Keratinocyte (primary cell): ENCODE measurements around the gene PPM1A. TPM values are rescaled to one million over a fixed set of nuclear protein-coding genes. Genes with fewer than 3 reads are reported as not detected.

Source experiments
- DNase-seq: peaks from one replicate; pipeline ENCODE4 v3.0.0-alpha.2; 2011; ENCODE audit warnings: low read depth, missing footprints, low spot score
- FAIRE-seq: peaks from 2 replicates; lab custom pipeline; 2011; peaks lifted over from hg19 to GRCh38; lab: Jason Lieb, UNC
- H2AFZ ChIP-seq: 2 replicates; pipeline ENCODE4 v1.6.0; 2012; ENCODE audit warnings: low read length, control low read depth, inconsistent platforms; ENCODE audit not compliant: control insufficient read depth
- H3K27ac ChIP-seq: 2 replicates; pipeline ENCODE4 v1.5.1; 2011; ENCODE audit warnings: low read length; ENCODE audit not compliant: control insufficient read depth, insufficient read depth
- H3K27me3 ChIP-seq: 3 replicates; pipeline ENCODE4 v1.6.0; 2011; ENCODE audit warnings: low read length; ENCODE audit not compliant: control insufficient read depth, insufficient read depth; ENCODE audit errors: extremely low read depth
- H3K36me3 ChIP-seq, 2 experiments: 2 replicates in 1 of 2; 3 replicates in 1 of 2; pipeline ENCODE4 v1.5.1; 2011; ENCODE audit warnings: low read length in 2 of 2, mild to moderate bottlenecking in 1 of 2; ENCODE audit not compliant: control insufficient read depth in 2 of 2, insufficient read depth in 2 of 2; ENCODE audit errors: extremely low read depth in 1 of 2
- H3K4me1 ChIP-seq: 3 replicates; pipeline ENCODE4 v1.5.1; 2011; ENCODE audit warnings: low read length; ENCODE audit not compliant: control insufficient read depth, insufficient read depth; ENCODE audit errors: extremely low read depth
- H3K4me2 ChIP-seq: 3 replicates; pipeline ENCODE4 v1.6.0; 2011; ENCODE audit warnings: low read depth, low read length; ENCODE audit not compliant: control insufficient read depth, insufficient read depth; ENCODE audit errors: extremely low read depth
- H3K4me3 ChIP-seq, 3 experiments: fragments of 200-600 bp in 1 of 3; sonication (generic) in 1 of 3; 2 replicates in 2 of 3; 3 replicates in 1 of 3; pipeline ENCODE4 v1.5.1; 2011 to 2016; ENCODE audit warnings: low read length in 3 of 3, mild to moderate bottlenecking in 3 of 3, control low read depth in 2 of 3, inconsistent platforms in 1 of 3, low read depth in 1 of 3, mixed read lengths in 1 of 3, mixed run types in 1 of 3, moderate library complexity in 1 of 3; ENCODE audit not compliant: control insufficient read depth in 2 of 3, insufficient read depth in 2 of 3; ENCODE audit errors: extremely low read depth in 1 of 3
- H3K79me2 ChIP-seq: 2 replicates; pipeline ENCODE4 v1.6.0; 2012; ENCODE audit warnings: low read length; ENCODE audit not compliant: control insufficient read depth, insufficient read depth
- H3K9ac ChIP-seq: 3 replicates; pipeline ENCODE4 v1.6.0; 2011; ENCODE audit warnings: low read length; ENCODE audit not compliant: control insufficient read depth, insufficient read depth; ENCODE audit errors: extremely low read depth
- H3K9me1 ChIP-seq: 3 replicates; pipeline ENCODE4 v1.6.0; 2011; ENCODE audit warnings: low read length; ENCODE audit not compliant: control insufficient read depth, insufficient read depth; ENCODE audit errors: extremely low read depth
- H3K9me3 ChIP-seq: 2 replicates; pipeline ENCODE4 v1.5.1; 2012; ENCODE audit warnings: low read depth, low read length; ENCODE audit not compliant: control insufficient read depth
- H4K20me1 ChIP-seq: 3 replicates; pipeline ENCODE4 v1.6.0; 2011; ENCODE audit warnings: low read length; ENCODE audit not compliant: control insufficient read depth, insufficient read depth; ENCODE audit errors: extremely low read depth
- CTCF ChIP-seq, 3 experiments: IDR thresholded peaks in 1 of 3; conservative IDR thresholded peaks in 1 of 3; optimal IDR thresholded peaks in 1 of 3; 2 replicates in 2 of 3; 3 replicates in 1 of 3; pipeline versions ENCODE3 to v1.5.1; 2011; ENCODE audit warnings: low read length in 3 of 3, mild to moderate bottlenecking in 3 of 3, moderate library complexity in 2 of 3, control low read depth in 1 of 3, inconsistent platforms in 1 of 3; ENCODE audit not compliant: insufficient read depth in 2 of 3; ENCODE audit errors: extremely low read depth in 1 of 3
- EZH2 ChIP-seq: IDR thresholded peaks from one replicate; pipeline ENCODE4 v1.6.1; 2012; ENCODE audit warnings: inconsistent platforms, mild to moderate bottlenecking, low read length, moderate library complexity
- dilution Hi-C: fragments of 300-500 bp; cut with MboI; formaldehyde crosslinking; loops from one replicate; pipeline ENCODE4 v1.7.0; 2020; ENCODE audit warnings: low sequenced_read_pairs; ENCODE audit not compliant: extremely low pct_ligation_motif_present
- polyA plus RNA-seq, 5 experiments: library from polyadenylated mRNA; depleted of rRNA in 3 of 5; stranded (reverse) in 3 of 5; stranded (forward) in 1 of 5; unstranded in 1 of 5; fragments of >200 nt; gene quantifications; 1 replicate in 1 of 5; 2 replicates in 3 of 5; 3 replicates in 1 of 5; pipeline versions ENCODE4 v1.2.1 to v1.2.3, GENCODE V29; 2011 to 2012; ENCODE audit warnings: missing spikeins in 2 of 5, low read depth in 1 of 5, low replicate concordance in 1 of 5

The PPM1A gene
- polyA plus RNA-seq, 1 donor (not counting 4 experiments of a cell fraction or from before 2014, with no cell fraction given) = 44.5 TPM

GRCh38 chr14:60343571-60344071 is 94.6 kb downstream of the PPM1A start:
- dilution Hi-C loops = no loop called here

GRCh38 chr14:60344751-60345150 is 95.7 kb downstream of the PPM1A start:
- Histone ChIP-seq H3K9ac (no peak overlapping the region), H3K4me1 (no peaks in the 10 kb centered on the region), H4K20me1 (no peaks in the 10 kb centered on the region), H3K27me3 (peaks cover 4% of the 10 kb centered on the region), H2AFZ (no peak overlapping the region), H3K9me1 (no peaks in the 10 kb centered on the region), H3K79me2 (no peaks in the 10 kb centered on the region), H3K4me3 (no peak overlapping the region), H3K36me3 (no peaks in the 10 kb centered on the region), H3K9me3 (no peaks in the 10 kb centered on the region), H3K27ac (no peak overlapping the region), H3K4me2 (no peak overlapping the region)
- FAIRE-seq = no peak
- dilution Hi-C loops = no loop called here
- TF ChIP-seq EZH2 (no peak), CTCF (optimal IDR thresholded peaks at IDR 0.05 in 1 of 3, IDR thresholded peaks at IDR 0.05 in 1 of 3, conservative IDR thresholded peaks at IDR 0.05 in 1 of 3; ENCODE audit: extremely low read depth in 1 of 3, insufficient read depth in 2 of 3, low read length in 3 of 3) (no peak)
- no peak for DNase-seq

More at GRCh38 chr14:60343571-60344071, 94.6 kb downstream of the PPM1A start:
- H3K9me1 ChIP-seq = no peaks in the 10 kb centered on the region
- H3K4me2 ChIP-seq = no peak overlapping the region
- FAIRE-seq (no peak), DNase-seq (no peak)
- peaks cover 4% of the 10 kb centered on the region for H3K27me3 ChIP-seq
- H3K9me3 ChIP-seq = no peaks in the 10 kb centered on the region
- no peaks in the 10 kb centered on the region for H3K36me3 ChIP-seq
- no peak overlapping the region for H3K27ac ChIP-seq
- H3K79me2 ChIP-seq = no peaks in the 10 kb centered on the region
- TF ChIP-seq CTCF (optimal IDR thresholded peaks at IDR 0.05 in 1 of 3, IDR thresholded peaks at IDR 0.05 in 1 of 3, conservative IDR thresholded peaks at IDR 0.05 in 1 of 3; ENCODE audit: extremely low read depth in 1 of 3, insufficient read depth in 2 of 3, low read length in 3 of 3) (no peak), EZH2 (no peak)
- no peak overlapping the region for H3K4me3 ChIP-seq
- H3K4me1 ChIP-seq = no peaks in the 10 kb centered on the region
- H3K9ac ChIP-seq = no peak overlapping the region
- no peaks in the 10 kb centered on the region for H4K20me1 ChIP-seq
- no peak overlapping the region for H2AFZ ChIP-seq
